GM10847 (cell line): ENCODE data around the gene STAG1.

Experiments used
- POLR2A ChIP-seq: IDR thresholded peaks from 2 replicates; pipeline ENCODE4 v1.6.1; 2011; ENCODE audit not compliant: insufficient read length; ENCODE audit errors: extremely low read depth

The STAG1 gene

GRCh38 chr3:136291302-136291701 is 460.9 kb downstream of the STAG1 start:
- TF ChIP-seq POLR2A = no peak
